RWPE1 (cell line): Measurements from ENCODE around the gene RABIF.

Source experiments
- CTCF ChIA-PET: fragments of 350-600 bp; sonication (Branson Sonifier 250); formaldehyde crosslinking; extraction: SDS; loops from one replicate; lab custom pipeline; 2021; lab: Yijun Ruan, JAX
- POLR2A ChIA-PET: fragments of 400-600 bp; formaldehyde crosslinking; extraction: SDS; loops from one replicate; lab custom pipeline; 2020; ENCODE audit warnings: antibody characterized with exemption; ENCODE audit not compliant: low non-redundant PET; lab: Yijun Ruan, JAX
- DNase-seq: peaks from one replicate; pipeline ENCODE4 v3.0.0; 2012; ENCODE audit warnings: low spot score
- H3K27ac ChIP-seq: fragments of 450-650 bp; 2 replicates; pipeline ENCODE4 v1.5.1; 2017
- TF ChIP-seq, protein P1 (sequence below): fragments of 450-650 bp; conservative IDR thresholded peaks from 2 replicates; pipeline ENCODE4 v1.5.1; 2017; ENCODE audit warnings: low read depth, mild to moderate bottlenecking

The RABIF gene

GRCh38 chr1:202861420-202862132, 27.4 kb downstream of the RABIF start:
- CTCF ChIA-PET, result interaction anchor here (1.3 to 1.5 kb wide), 3 partner anchors 9 to 142 kb away, joined by 3 to 6 read pairs (median 3); no protein-coding TSS in a partner anchor
- 0 out of 2 replicates have a peak overlapping the region, but pooled peaks have one; percentile 4 for H3K27ac ChIP-seq
- POLR2A ChIA-PET, result interaction anchor here (0.7 to 2.2 kb wide), 5 partner anchors 27 to 1400 kb away, joined by 3 to 8 read pairs (median 3); partner anchors contain the start of genes KDM5B, PCAT6 and RABIF
- DNase-seq, result peak; percentile 97
- TF ChIP-seq, protein P1, sequence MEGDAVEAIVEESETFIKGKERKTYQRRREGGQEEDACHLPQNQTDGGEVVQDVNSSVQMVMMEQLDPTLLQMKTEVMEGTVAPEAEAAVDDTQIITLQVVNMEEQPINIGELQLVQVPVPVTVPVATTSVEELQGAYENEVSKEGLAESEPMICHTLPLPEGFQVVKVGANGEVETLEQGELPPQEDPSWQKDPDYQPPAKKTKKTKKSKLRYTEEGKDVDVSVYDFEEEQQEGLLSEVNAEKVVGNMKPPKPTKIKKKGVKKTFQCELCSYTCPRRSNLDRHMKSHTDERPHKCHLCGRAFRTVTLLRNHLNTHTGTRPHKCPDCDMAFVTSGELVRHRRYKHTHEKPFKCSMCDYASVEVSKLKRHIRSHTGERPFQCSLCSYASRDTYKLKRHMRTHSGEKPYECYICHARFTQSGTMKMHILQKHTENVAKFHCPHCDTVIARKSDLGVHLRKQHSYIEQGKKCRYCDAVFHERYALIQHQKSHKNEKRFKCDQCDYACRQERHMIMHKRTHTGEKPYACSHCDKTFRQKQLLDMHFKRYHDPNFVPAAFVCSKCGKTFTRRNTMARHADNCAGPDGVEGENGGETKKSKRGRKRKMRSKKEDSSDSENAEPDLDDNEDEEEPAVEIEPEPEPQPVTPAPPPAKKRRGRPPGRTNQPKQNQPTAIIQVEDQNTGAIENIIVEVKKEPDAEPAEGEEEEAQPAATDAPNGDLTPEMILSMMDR, result no peak

DNA sequence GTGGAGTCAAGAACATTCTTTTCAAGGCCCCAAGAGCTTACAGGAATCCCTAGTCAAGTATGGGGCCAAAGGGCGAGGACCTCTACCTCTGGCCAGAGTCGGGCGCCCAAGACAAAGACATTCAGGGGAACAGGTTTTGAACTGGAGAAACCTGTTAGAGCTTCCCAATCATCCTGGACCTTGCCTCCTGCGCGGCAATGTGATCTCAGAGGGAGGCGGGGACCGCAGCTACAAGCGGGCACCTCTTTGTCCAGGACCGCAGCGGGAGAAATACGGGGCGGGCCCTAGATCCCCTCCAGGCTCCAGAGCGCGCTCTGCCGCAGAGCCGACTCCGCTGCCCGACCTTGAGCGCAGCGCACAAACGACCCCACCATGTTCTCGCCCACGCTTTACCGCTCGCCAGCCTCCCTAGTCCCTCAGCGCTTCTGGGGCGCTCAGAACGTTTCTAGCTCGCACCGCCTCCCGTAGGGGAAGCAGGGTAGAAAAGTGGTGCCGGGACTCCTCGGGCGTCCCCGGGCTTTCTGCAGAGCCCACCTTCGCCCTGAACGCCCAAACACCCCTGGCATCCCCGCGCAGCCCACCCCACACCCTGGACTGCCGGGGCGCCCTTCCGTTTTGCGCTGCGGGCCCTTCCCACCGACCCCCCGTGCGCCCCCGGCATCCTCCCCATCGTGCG, 28.1 kb downstream of the RABIF start:
- no peak overlapping the region for H3K27ac ChIP-seq
- ChIA-PET CTCF (interaction anchor here (0.5 to 1.5 kb wide), 6 partner anchors 8 to 1426 kb away, joined by 3 to 6 read pairs (median 3); no protein-coding TSS in a partner anchor), POLR2A (interaction anchor here (1.2 to 2.2 kb wide), 3 partner anchors 28 to 53 kb away, joined by 3 to 8 read pairs (median 4); partner anchors contain the start of genes KDM5B, PCAT6 and RABIF)
- TF ChIP-seq, protein P1, result no peak
- DNase-seq, result peak; percentile 85

- ChIA-PET CTCF (no interaction called here), POLR2A (no interaction called here)
- no peak for DNase-seq
- no peak overlapping the region for H3K27ac ChIP-seq
- TF ChIP-seq, protein P1, result no peak
Measured at GRCh38 chr1:202858789-202859414, 30.0 kb downstream of the RABIF start.

DNA sequence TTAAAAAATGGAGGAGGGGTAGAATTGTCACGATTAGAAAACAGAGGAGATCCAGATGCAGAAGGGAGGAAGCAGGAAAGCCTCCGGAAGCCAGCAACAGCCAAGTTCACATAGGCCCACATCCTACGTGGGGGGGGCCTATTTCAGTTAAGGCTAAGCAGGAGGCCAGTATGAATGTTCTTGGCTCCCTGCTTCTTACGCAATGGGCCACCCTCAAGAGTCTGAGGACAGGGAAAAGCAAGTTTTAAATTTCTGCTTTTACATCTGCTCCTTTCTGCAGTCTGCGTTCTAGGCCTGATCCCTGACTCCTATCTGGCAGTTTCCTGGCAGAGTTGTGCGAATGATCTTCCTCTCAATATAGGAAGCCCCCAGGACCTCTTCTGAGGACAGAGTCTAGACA, 30.6 kb downstream of the RABIF start:
- DNase-seq, result no peak
- TF ChIP-seq, protein P1, result no peak
- no peak overlapping the region for H3K27ac ChIP-seq
- ChIA-PET CTCF (no interaction called here), POLR2A (no interaction called here)

GRCh38 chr1:202857136-202857610, 31.8 kb downstream of the RABIF start:
- POLR2A ChIA-PET, result no interaction called here

More at GRCh38 chr1:202857136-202857610, 31.8 kb downstream of the RABIF start:
- CTCF ChIA-PET, result interaction anchor here (1.0 kb wide), 1 partner anchor 47 kb away, joined by 3 read pairs; the partner anchor contains the start of gene PCAT6
- H3K27ac ChIP-seq, result no peak overlapping the region
- TF ChIP-seq, protein P1, result no peak
- no peak for DNase-seq
